Fibroblast of skin of right biceps (primary cell): ENCODE measurements around the gene ARMC6.
A peak's percentile ranks its signal among the peaks of the same experiment; 100 is the strongest.
"Not testable (repeated sequence)": the region's sequence is repeated elsewhere in the genome, so short reads cannot be mapped to it uniquely, and the experiment has no call there.

ENCODE experiments used
- DNase-seq: peaks from one replicate; pipeline ENCODE4 v3.0.0-alpha.2; 2013

ARMC6 gene

DNA sequence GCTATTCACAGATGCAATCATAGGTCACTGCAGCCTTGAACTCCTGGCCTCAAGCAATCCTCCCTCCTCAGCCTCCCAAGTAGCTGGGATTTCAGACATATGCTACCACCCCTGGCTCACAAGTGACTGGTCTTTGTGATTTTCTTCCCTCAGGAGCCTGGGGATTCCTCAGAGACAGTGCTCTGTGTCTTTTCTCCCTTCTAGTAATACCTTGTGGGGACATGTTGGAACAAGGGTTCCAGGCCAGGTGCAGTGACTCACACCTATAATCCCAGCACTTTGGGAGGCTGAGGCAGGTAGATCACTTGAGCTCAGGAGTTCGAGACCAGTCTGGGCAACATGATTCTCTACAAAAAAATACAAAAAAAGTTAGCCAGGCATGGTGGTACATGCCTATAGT is 10.0 kb upstream of the ARMC6 start:
- DNase-seq = not testable (repeated sequence)

DNA sequence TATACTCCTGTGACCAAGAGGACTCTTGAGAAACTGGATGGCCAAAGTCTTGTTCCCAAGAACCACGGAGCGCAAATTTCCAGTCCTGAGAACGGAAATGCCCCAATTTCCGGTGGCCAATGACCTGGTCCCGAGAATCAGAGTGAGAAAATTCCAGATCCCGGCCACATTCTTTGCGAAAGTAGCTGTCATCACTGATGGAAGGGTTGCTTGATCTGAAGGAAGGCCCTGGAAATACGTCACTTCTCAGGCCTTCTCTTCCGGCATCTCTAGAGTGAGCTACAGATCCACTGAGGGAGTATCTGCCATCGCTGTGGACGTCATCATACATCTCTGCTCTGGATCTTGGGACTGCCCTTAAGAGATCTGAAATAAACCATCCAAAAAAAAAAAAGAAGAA is 7.5 kb upstream of the ARMC6 start:
- no peak for DNase-seq

DNA sequence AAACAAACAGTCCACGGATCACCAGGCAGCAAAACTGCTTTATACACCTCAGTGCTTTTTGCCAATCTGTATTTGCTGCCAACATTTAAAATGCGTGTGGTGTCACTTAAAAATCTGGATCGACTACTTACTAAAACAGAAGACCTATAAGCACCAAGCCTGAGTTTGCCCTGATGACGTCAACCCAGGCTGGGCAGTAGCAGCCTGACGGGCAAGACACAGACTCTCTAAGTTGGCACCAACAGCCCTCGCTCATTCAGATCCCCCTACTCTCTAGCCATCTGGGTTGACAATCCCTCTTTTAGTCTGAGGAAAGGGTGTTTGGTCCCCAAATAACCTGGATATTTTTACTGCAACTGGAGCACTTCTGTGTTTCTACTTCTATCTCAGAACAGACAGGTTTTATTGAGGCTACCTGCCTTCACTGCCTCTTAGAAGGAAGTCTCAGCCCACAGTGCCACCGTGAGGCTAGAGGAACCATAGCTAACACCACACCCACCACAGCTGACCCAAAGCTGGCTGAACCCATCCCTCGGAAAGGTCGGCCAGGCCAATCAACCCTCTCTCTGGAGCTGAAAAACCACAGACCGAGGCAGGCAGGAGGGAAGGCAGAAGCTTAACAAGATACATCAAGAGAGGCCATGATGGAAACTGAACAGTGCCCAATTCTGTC is 7.0 kb upstream of the ARMC6 start:
- no peak for DNase-seq

DNA sequence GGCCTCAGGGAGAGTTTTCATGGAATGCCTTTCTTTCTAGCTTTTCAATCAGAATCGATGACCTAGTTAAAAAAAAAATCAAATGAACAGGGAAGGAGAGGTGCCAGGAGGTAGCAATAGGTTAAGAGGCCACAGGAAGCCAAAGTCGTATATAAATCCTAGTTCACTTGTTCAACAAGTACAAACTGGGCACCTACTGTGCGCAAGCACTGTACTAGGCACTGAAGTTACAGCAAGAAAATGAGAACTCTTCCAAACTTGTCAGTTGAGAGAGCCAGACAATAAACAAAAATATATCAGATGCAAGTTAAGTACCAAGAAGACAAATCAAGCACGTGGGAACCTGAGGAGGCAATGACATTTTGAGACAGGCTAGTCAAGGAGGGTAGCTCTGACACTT is 6.2 kb upstream of the ARMC6 start:
- no peak for DNase-seq

DNA sequence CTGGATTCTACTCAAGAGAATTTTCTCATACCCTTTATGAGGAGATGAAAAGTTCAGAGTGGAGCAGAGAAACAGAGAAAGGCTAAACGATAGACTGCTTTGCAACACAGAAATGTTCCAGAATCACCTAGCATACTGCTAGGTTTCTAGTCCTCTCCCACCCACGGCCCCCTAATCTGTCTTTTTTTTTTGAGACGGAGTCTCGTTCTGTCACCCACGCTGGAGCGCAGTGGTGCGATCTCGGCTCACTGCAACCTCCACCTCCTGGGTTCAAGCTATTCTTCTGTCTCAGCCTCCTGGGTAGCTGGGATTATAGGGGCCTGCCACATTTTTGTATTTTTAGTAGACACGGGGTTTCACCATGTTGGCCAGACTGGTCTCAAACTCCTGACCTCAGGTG is 4.9 kb upstream of the ARMC6 start:
- no peak for DNase-seq

DNA sequence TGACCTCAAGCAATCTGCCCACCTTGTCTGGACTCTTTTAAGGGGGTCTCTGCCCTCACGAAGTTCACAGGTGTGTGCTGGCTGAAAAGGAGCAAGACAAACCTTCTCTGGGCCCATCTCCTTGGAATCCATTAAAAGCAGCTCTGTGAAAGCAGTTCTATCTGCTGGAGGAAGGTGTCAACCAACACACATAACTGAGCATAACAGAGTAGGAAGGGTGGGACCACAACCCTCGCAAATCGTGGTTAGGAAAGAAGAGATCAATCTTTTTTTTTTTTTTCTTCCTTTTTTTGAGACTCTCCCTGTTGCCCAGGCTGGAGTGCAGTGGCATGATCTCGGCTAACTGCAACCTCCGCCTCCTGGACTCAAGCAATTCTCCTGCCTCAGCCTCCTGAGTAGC is 1.5 kb upstream of the ARMC6 start:
- DNase-seq = no peak

DNA sequence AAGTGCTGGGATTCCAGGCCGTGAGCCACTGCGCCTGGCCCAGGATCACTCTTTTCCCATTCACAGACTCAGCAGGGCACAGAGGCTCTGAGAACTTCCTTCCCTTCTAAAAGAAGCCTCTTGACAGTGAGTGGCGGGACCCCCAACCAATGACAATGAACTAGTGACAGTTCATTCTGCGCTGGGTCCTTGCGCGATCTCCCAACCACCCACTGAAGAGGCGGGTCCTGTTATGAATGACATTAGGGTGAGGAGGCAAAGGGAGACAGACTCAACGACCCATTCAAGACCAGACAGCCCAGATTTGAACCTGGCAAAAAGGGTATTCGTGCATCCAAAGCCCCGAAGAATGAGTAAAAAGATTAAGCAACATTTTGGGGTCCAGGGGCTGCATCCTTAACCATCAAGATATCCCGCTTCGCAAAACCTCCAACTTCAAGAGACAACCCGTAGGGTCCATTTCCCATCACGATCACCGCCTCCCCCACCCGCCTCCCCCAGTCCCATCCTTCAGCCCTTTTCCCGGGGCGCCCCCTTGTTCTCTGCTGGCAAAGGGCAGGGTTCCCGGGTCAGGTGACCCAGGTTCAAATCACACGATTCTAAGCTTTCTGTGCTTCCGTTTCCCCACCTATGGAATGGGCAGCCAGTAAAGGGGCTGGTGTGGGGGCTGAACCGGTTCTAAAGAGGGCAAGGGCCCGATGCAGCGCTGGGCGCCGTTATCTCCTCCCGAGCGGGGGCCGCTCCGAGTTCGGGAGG is 805 bp upstream of the ARMC6 start:
- peak; percentile 98 for DNase-seq

DNA sequence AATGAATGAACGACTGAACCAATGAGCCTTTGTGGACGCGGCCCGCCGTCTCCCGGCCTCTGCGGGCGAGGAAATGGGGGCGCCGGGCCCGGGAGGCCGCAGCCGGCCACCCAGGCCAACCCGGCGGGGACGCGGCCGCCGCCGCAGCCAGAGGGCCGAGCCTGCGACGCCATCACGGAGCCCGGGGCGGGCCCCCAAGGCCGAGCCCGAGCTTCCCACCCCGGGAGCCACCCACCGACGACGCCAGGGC is 302 bp upstream of the ARMC6 start:
- no peak for DNase-seq

DNA sequence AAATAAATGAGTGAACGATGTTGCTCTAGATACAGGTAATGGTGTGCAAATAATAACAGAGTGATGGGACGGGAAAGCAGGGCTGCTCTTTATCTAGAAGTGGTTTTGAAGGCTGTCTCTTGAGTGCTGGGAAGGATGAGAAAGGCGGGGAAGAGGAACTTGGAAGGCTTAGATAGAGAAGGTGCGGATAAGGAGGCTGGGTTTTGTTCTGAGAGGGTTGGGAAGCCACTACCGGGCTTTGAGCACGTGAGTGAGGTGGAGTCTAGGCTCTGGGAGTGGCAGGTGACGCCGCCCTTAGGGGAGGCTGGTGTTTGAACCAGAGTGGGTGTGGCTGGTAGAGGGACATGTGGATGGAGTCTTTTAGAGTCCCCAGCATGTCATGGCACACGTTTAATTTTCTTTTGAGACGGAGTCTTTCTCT is 811 bp downstream of the ARMC6 start:
- peak; percentile 69 for DNase-seq

DNA sequence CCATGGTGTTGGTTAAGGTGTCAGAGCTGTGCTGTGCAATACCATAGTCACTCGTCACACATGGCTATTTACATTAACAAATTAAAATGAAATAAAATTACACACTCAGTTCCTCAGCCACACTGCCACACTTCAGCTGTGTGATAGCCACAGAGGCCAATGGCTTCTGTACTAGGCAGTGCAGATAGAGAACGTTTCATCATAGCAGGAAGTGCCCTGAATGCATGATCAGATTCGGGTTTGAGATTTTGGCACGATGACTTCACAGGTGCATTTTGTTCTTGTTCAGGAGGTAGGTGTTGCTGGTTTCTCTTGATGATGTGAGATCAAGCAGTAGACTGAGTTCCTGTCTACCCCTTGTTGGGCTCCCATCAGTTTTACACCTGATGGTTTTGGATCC is 6.5 kb downstream of the ARMC6 start:
- DNase-seq = no peak

DNA sequence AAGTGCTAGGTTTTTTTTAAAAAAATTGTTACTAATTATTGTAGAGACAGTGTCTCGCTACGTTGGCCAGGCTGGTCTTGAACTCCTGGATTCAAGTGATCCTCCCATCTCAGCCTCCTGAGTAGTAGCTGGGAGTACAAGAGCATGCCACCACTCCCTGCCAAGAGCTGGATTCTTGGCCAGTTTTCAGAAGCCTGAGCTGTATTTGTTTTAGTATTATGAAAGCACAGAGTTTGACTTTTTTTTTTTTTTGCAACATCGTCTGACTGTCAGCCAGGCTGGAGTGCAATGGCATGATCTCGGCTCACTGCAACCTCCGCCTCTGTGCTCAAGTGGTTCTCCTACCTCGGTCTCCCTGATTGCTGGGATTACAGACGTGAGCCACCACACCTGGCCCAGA is 7.0 kb downstream of the ARMC6 start:
- peak; percentile 66 for DNase-seq

DNA sequence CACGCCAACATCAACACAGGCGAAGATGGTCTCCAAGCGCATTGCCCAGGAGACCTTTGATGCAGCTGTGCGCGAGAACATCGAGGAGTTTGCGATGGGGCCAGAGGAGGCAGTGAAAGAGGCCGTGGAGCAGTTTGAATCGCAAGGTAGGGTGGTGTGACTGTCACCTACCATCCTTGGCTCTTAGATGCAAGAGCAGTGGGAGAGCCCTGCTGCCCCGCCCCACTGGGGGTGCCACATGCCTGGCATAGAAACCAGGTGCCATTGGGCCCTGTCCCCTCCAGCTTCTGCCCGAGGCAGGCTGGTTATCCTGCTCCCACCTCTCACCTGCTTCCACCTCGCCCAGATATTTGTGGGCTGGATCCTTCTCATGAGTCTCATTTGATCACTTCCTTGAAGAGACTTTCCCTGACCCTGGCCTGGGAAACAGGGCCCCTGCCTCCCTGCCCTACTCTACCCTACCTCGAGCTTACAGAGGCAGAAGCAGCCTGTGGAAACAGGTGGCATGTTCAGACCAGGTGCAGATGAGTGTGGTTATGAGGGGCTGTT is 9.4 kb downstream of the ARMC6 start:
- DNase-seq = no peak

DNA sequence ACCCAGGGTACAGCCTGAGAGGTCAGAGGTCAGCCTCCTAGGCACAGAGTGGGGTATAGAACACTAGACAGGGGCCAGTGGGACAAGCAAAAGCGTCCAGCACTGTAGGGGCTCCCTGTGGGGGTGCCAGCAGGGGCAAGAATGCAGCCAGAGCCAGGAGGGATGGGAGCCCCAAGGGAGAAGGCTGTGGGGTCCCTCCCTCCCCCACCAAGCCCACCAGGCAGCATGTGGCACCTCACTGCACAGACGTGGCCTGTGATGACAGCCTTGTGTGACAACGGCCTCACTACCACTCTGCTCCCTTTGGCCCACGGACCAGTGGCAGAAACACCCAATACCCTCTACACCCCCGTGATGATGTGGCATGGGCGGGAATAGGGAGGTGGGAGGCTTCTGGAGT is 10.1 kb downstream of the ARMC6 start:
- no peak for DNase-seq

DNA sequence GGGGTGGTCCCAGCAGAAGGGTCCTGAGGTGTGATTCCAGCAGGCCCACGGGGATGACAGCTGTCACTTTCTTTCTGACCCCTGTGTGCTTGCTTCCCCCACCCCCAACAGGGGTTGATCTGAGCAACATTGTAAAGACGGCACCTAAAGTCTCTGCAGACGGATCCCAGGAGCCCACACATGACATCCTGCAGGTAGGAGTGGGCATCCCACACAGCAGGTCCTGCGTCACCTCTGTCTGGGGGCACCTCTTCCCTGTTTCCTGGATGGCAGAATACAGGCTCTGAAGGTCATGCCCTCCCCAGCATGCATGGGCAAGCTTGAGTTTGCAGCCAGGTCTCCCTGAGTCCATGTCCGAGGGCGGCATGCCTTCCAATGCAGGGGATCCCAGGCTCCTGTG is 10.5 kb downstream of the ARMC6 start:
- DNase-seq = no peak

DNA sequence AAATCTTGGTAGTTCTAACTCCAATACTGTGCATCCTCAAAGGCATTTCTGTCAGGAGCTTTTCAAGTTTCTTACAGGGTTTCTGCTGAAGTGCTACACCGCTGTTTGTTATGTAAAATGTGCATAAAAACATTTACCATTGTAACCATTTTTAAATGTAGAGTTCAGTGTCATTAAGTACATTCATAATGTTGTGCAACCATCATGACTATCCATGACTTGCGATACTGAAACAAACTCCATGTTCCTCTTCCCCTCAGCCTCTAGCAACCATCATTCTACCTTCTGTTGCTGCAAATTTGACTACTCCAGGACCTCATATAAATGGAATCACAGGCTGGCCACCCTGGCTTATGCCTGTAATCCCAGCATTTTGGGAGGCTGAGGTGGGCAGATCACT is 16.0 kb downstream of the ARMC6 start:
- no peak for DNase-seq

DNA sequence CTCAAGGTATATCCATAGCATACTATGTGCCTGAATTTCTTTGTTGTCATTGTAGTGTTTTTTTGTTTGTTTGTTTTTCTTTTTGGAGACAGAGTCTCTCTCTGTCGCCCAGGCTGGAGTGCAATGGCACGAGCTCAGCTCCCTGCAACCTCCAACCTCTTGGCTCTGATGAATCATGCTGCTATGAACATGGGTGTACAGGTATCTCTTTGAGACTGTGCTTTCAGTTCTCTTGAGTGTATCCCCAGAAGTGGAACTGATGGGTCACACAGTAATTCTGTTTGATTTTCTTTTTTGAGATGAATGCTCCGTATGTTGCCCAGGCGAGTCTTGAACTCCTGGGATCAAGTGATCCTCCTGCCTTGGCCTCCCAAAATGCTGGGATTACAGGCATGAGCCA is 16.7 kb downstream of the ARMC6 start:
- DNase-seq = no peak

DNA sequence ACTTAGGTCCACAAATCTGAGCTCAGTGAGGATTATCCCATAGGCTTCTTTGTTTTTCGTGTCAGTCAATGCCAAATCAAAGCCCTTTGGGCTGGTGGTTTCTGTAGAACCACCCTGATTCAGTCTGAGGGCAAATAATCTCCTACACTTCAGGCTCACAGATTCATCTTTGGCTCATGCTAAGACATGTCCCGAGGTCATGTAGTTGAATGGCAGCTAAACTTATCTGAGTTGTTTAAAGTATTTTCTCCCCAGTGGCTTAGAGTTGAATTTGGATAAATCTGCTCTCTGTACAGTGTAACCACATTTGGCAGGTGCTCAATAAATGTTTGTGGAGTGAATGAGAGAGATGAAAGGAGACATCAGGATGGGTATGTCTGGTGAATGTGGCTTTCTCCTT is 17.3 kb downstream of the ARMC6 start:
- no peak for DNase-seq

DNA sequence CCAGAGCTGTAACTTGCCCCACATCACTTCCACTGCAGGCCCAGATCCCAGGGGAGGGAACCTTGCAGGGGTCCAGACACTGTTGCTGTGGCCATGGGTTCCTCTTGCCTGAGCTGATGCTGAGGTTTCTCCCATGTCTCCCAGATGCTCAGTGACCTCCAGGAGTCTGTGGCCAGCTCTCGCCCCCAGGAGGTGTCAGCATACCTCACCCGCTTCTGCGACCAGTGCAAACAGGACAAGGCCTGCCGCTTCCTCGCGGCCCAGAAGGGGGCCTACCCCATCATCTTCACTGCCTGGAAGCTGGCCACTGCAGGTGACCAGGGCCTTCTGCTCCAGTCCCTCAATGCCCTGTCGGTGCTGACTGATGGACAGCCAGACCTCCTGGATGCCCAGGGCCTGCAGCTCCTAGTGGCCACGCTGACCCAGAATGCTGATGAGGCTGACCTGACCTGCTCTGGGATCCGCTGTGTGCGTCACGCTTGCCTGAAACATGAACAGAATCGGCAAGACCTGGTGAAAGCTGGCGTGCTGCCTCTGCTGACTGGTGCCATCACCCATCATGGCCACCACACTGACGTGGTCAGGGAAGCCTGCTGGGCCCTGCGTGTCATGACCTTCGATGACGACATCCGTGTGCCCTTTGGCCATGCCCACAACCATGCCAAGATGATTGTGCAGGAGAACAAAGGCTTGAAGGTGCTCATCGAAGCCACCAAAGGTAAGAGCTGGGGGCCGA is 18.2 kb downstream of the ARMC6 start:
- DNase-seq = no peak

DNA sequence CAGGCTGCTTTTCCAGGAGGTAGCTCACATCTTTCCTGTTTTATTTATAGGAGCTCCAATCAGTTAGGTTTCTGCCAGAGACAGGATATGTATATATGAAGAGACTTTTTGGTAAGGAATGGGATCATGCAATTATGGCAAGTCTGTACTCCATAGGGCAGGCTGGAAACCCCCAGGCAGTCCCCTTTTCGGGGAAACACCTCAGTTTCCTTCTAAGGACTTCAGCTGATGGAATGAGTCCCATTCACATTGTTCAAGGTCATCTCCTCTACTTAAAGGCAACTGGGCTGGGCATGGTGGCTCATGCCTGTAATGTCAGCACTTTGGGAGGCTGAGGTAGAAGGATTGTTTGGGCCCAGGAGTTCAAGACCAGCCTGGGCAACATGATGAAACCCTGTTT is 19.5 kb downstream of the ARMC6 start:
- DNase-seq = no peak

DNA sequence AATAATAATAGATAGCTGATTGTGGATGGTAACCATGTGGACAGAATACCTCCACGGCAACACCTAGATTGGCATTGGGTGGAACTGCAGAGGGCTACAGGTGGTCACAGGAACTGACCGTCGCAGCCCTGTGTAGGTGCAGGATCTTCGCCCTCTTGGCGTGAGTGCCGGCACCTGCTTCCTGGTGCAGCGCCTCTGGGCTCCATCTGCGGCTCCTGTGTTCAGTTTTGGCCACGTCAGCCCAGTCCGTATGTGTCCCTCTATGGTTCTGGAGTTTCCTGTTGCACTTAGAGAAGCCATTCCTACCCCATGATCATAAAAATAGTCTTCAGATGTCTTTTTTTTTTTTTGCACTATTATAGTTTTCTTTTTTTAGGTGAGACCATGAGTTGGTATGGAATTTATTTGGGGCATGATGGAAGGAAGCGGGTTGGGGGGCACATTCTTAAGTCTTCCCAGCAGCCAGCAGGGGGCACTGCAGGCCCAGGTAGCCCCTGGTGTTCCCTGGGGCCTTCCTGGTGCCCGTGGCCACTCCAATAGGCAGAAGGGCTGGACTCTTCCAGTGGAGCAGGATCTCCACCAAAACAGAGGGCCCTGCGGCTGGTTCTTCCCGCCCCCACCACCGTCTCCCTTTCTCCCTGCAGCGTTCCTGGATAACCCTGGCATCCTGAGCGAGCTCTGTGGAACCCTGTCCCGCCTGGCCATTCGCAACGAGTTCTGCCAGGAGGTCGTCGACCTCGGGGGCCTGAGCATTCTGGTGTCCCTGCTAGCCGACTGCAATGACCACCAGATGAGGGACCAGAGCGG is 20.3 kb downstream of the ARMC6 start:
- peak; percentile 42 for DNase-seq

DNA sequence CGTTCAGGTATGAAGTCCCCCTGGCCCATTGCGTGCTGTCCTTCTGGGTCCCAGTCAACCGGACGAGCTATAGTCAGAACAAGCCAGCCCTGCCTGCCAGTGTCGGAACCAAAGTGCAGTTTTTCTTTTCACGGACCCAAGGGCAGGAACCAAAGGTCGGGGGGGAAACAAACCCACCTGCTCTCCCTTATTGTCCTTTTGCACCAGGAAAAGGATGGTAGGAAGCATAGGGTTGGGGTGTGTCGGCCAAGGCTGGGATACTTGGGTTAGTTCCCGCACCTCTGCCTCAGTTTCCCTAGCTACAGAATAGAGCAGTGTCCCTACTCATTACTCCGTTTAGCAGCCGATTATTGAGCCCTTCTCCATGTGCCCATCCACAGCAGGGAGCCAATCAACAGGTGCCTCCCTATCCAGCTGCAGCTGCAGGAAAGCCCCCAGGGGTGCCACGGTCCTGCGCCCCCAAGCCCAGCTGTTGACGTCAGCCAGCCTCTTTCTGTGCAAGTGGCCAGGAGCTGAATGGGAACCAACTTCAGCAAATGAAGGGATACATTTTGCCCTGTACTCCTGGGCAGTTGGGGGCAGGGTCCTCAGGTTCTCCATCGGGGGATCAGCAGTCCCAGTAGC is 21.0 kb downstream of the ARMC6 start:
- no peak for DNase-seq

DNA sequence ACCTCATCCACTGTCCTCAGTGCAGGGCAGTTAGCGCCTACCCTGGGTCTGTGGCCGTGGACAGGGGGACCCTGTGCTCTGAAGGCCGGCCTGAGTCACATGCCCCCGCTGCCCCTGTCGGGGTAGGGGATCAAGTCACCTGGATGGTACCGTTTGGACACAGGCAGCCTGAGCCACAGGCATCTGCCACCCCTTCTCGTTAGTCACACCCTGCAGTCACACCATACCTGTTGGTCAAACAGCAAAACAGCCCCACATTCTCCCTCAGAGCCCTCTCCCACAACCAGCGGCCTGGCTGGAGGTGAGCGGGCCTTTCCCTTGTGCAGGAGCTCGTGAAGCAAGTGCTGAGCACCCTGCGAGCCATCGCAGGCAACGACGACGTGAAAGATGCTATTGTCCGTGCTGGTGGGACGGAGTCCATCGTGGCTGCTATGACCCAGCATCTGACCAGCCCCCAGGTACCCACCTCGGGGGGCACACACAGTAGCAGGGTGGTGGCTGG is 21.6 kb downstream of the ARMC6 start:
- no peak for DNase-seq

DNA sequence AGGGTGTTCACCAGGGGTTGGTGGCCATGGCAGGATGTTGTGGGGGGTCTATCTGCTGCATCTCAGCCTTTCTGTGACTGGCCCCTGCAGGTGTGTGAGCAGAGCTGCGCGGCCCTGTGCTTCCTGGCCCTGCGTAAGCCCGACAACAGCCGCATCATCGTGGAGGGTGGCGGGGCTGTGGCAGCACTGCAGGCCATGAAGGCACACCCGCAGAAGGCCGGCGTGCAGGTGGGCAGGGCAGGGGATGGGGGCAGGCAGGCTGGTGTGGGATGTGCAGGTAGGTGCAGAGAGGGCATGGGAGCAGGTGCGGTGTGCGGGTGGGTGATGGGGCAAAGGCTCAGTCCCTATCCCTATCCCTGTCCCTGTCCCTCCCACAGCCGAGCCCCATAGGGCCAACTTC is 22.3 kb downstream of the ARMC6 start:
- DNase-seq = no peak
